H9 (cell line): ENCODE results near the gene EQTN. TPM values are rescaled to one million over a fixed set of nuclear protein-coding genes. Genes with fewer than 3 reads are reported as not detected.

Experiments
- DNase-seq: peaks from one replicate; pipeline ENCODE4 v3.0.0-alpha.2; 2017
- H2AFZ ChIP-seq: one replicate; pipeline ENCODE4 v1.6.1; 2013; ENCODE audit warnings: mild to moderate bottlenecking, low read length, control low read depth, moderate library complexity
- H2AK5ac ChIP-seq: 2 replicates; pipeline ENCODE4 v1.6.1; 2013; ENCODE audit warnings: low read length, control low read depth, mixed read lengths; ENCODE audit not compliant: insufficient read length
- H2BK120ac ChIP-seq: one replicate; pipeline ENCODE4 v1.6.1; 2013; ENCODE audit warnings: low read depth, mild to moderate bottlenecking, low read length, control low read depth, inconsistent platforms; ENCODE audit not compliant: poor library complexity, severe bottlenecking
- H2BK12ac ChIP-seq: 2 replicates; pipeline ENCODE4 v1.6.1; 2013; ENCODE audit warnings: low read length, control low read depth, mixed read lengths, low read depth; ENCODE audit not compliant: insufficient read length
- H2BK15ac ChIP-seq: 2 replicates; pipeline ENCODE4 v1.6.1; 2013; ENCODE audit warnings: low read depth, low read length, control low read depth
- H2BK20ac ChIP-seq: one replicate; pipeline ENCODE4 v1.6.1; 2013; ENCODE audit warnings: low read depth, mild to moderate bottlenecking, low read length, control low read depth, inconsistent platforms; ENCODE audit not compliant: poor library complexity, severe bottlenecking
- H2BK5ac ChIP-seq: 2 replicates; pipeline ENCODE4 v1.6.1; 2013; ENCODE audit warnings: low read length, control low read depth, mixed read lengths; ENCODE audit not compliant: insufficient read length
- H3K14ac ChIP-seq: 2 replicates; pipeline ENCODE4 v1.6.1; 2013; ENCODE audit warnings: low read length, control low read depth; ENCODE audit not compliant: insufficient read depth
- H3K18ac ChIP-seq: 2 replicates; pipeline ENCODE4 v1.6.1; 2013; ENCODE audit warnings: low read depth, mild to moderate bottlenecking, mixed read lengths, low read length, control low read depth; ENCODE audit not compliant: insufficient read length
- H3K23ac ChIP-seq: 2 replicates; pipeline ENCODE4 v1.6.1; 2013; ENCODE audit warnings: low read length, control low read depth, mixed read lengths, low read depth; ENCODE audit not compliant: insufficient read length
- H3K23me2 ChIP-seq: 2 replicates; pipeline ENCODE4 v1.6.1; 2013; ENCODE audit warnings: low read depth, mild to moderate bottlenecking, mixed read lengths, low read length, control low read depth; ENCODE audit not compliant: insufficient read length, poor library complexity, severe bottlenecking
- H3K27ac ChIP-seq: 2 replicates; pipeline ENCODE4 v1.5.1; 2013; ENCODE audit warnings: low read length, control low read depth, mixed read lengths, low read depth; ENCODE audit not compliant: insufficient read length
- H3K27me3 ChIP-seq: 2 replicates; pipeline ENCODE4 v1.6.1; 2013; ENCODE audit warnings: low read length, control low read depth, inconsistent platforms; ENCODE audit not compliant: insufficient read depth
- H3K4ac ChIP-seq: 2 replicates; pipeline ENCODE4 v1.6.1; 2013; ENCODE audit warnings: low read depth, mild to moderate bottlenecking, control low read depth, inconsistent platforms, low read length, moderate library complexity
- H3K4me1 ChIP-seq: 2 replicates; pipeline ENCODE4 v1.6.1; 2013; ENCODE audit warnings: low read length, control low read depth, inconsistent platforms; ENCODE audit not compliant: insufficient read depth
- H3K4me2 ChIP-seq: 2 replicates; pipeline ENCODE4 v1.6.1; 2013; ENCODE audit warnings: low read length, control low read depth, mixed read lengths; ENCODE audit not compliant: insufficient read length, insufficient read depth
- H3K56ac ChIP-seq: 2 replicates; pipeline ENCODE4 v1.6.1; 2013; ENCODE audit warnings: low read depth, mild to moderate bottlenecking, mixed read lengths, low read length, control low read depth; ENCODE audit not compliant: insufficient read length
- H3K79me1 ChIP-seq: 2 replicates; pipeline ENCODE4 v1.6.1; 2013; ENCODE audit warnings: low read depth, mild to moderate bottlenecking, moderate library complexity, low read length, control low read depth, inconsistent platforms; ENCODE audit not compliant: insufficient read depth, poor library complexity, severe bottlenecking
- H3K79me2 ChIP-seq: 2 replicates; pipeline ENCODE4 v1.6.1; 2013; ENCODE audit warnings: low read length, control low read depth, inconsistent platforms; ENCODE audit not compliant: insufficient read depth
- H3K9ac ChIP-seq: 2 replicates; pipeline ENCODE4 v1.6.1; 2013; ENCODE audit warnings: low read length, control low read depth, mixed read lengths; ENCODE audit not compliant: insufficient read length; ENCODE audit errors: extremely low read depth
- H3K9me3 ChIP-seq: one replicate; pipeline ENCODE4 v1.6.1; 2013; ENCODE audit warnings: low read depth, low read length, inconsistent platforms; ENCODE audit not compliant: control insufficient read depth
- H3T11ph ChIP-seq: one replicate; pipeline ENCODE4 v1.6.1; 2013; ENCODE audit warnings: mild to moderate bottlenecking, low read length, control low read depth, inconsistent platforms
- H4K20me1 ChIP-seq: one replicate; pipeline ENCODE4 v1.6.1; 2013; ENCODE audit not compliant: control insufficient read depth, insufficient read length, insufficient read depth
- H4K5ac ChIP-seq: 2 replicates; pipeline ENCODE4 v1.6.1; 2013; ENCODE audit warnings: low read depth, mild to moderate bottlenecking, mixed read lengths, low read length, control low read depth; ENCODE audit not compliant: insufficient read length
- H4K8ac ChIP-seq: replicated peaks from 2 replicates; pipeline ENCODE4 v1.6.1; 2013; ENCODE audit warnings: low read length, control low read depth, mixed read lengths, low read depth; ENCODE audit not compliant: insufficient read length
- H4K91ac ChIP-seq: 2 replicates; pipeline ENCODE4 v1.6.1; 2013; ENCODE audit warnings: low read depth, mild to moderate bottlenecking, moderate library complexity, mixed read lengths, low read length, control low read depth; ENCODE audit not compliant: insufficient read length
- H3K27ac Mint-ChIP-seq, 3 experiments: 2 replicates in 2 of 3; 3 replicates in 1 of 3; pipeline ENCODE4 v1.8.0; 2020 to 2021; ENCODE audit warnings: mixed read lengths in 3 of 3, mild to moderate bottlenecking in 1 of 3, moderate library complexity in 1 of 3
- H3K27me3 Mint-ChIP-seq: 2 replicates; pipeline ENCODE4 v1.8.0; 2021; ENCODE audit warnings: low read depth, mild to moderate bottlenecking, moderate library complexity, mixed read lengths
- H3K36me3 Mint-ChIP-seq, 3 experiments: 2 replicates in 2 of 3; 3 replicates in 1 of 3; pipeline ENCODE4 v1.8.0; 2020 to 2021; ENCODE audit warnings: low read depth in 3 of 3, mixed read lengths in 3 of 3; ENCODE audit not compliant: insufficient read depth in 1 of 3
- H3K4me1 Mint-ChIP-seq, 2 experiments: 2 replicates each; pipeline ENCODE4 v1.8.0; 2020; ENCODE audit warnings: mixed read lengths in 2 of 2
- H3K4me3 Mint-ChIP-seq, 2 experiments: 2 replicates in 1 of 2; 3 replicates in 1 of 2; pipeline ENCODE4 v1.8.0; 2020 to 2021; ENCODE audit warnings: mild to moderate bottlenecking in 2 of 2, mixed read lengths in 2 of 2, moderate library complexity in 1 of 2
- H3K9me3 Mint-ChIP-seq, 2 experiments: 2 replicates in 1 of 2; 3 replicates in 1 of 2; pipeline ENCODE4 v1.8.0; 2020; ENCODE audit warnings: mild to moderate bottlenecking in 2 of 2, mixed read lengths in 2 of 2, moderate library complexity in 1 of 2
- WGBS: extraction: QIAGEN DNeasy Blood & Tissue Kit; methylation state at CpG from one replicate; pipeline ENCODE4 v1.1.7; 2013; ENCODE audit warnings: missing lambda C conversion rate, low lambda C conversion rate, mixed read lengths; ENCODE audit not compliant: insufficient read length; ENCODE audit errors: extremely low coverage; 5-methylcytosine and 5-hydroxymethylcytosine counted together
- long read RNA-seq: library from polyadenylated mRNA; unstranded; transcript quantifications from one replicate; pipeline ENCODE4 v2.0.0, GENCODE V29; 2020
- total RNA-seq: library from RNA; stranded (reverse); gene quantifications from 2 replicates; pipeline ENCODE4 v1.2.1, GENCODE V29; 2021
- TF ChIP-seq, protein P1 (sequence below): fragments of 200-600 bp; sonication (generic); conservative IDR thresholded peaks from 3 replicates; pipeline ENCODE4 v1.8.0; 2021; ENCODE audit warnings: antibody characterized with exemption, mild to moderate bottlenecking

EQTN gene
- not detected in 2 replicates for total RNA-seq
- long read RNA-seq, partial matches to known transcripts = 0 of 1 reads
- long read RNA-seq, other reads (novel, unspliced or antisense) = 1 of 1 reads

DNA sequence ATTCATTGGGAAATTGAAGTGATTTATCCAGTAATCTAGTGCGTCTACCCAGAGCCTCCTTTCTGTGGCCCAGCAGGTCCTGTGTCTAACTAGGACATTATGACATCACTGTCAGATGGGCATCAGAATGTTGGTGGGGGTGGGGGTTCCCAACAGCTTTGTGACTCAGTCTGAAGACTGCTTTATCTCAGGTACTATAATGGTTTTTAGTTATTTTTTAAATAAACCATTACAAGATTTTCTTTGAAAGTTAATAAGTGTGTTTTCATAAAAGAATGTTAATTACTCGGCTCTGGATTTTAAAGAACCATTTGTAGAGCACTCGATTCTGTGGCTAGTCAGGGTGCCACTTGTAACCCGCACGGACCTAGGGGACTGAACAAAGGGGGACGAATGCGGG lies at the start of gene EQTN:
Gene EQTN, minus strand, starts transcription at position 101 of the 400 bp plus-strand sequence. Its CDS starts 95 bp downstream, at position 6.
- WGBS = no CpG with 5 or more reads among the region's 7 CpGs
- H3K9me3 Mint-ChIP-seq = no peaks in the 10 kb centered on the region
- Histone ChIP-seq H3K56ac (no peak within 1 kb of the TSS), H3K14ac (no peak within 1 kb of the TSS), H2AFZ (no peak within 1 kb of the TSS), H3T11ph (no peak within 1 kb of the TSS), H3K79me2 (no peaks in the 10 kb centered on the region), H2BK20ac (no peak within 1 kb of the TSS), H3K4ac (no peak within 1 kb of the TSS), H2AK5ac (no peak within 1 kb of the TSS), H2BK15ac (no peak within 1 kb of the TSS), H2BK12ac (no peak within 1 kb of the TSS), H3K27me3 (no peaks in the 10 kb centered on the region), H3K23ac (no peak within 1 kb of the TSS), H4K20me1 (no peaks in the 10 kb centered on the region), H3K23me2 (no peaks in the 10 kb centered on the region), H3K9ac (no peak within 1 kb of the TSS), H3K4me2 (no peak within 1 kb of the TSS), H3K79me1 (no peaks in the 10 kb centered on the region), H2BK5ac (no peak within 1 kb of the TSS), H3K4me1 (no peaks in the 10 kb centered on the region), H4K91ac (no peak within 1 kb of the TSS), H3K27ac (no peak within 1 kb of the TSS), H2BK120ac (no peak within 1 kb of the TSS), H3K18ac (no peak within 1 kb of the TSS), H3K9me3 (no peaks in the 10 kb centered on the region), H4K5ac (no peak within 1 kb of the TSS), H4K8ac (no peak within 1 kb of the TSS)
- no peaks in the 10 kb centered on the region for H3K27me3 Mint-ChIP-seq
- no peak within 1 kb of the TSS for H3K4me3 Mint-ChIP-seq
- TF ChIP-seq, protein P1, sequence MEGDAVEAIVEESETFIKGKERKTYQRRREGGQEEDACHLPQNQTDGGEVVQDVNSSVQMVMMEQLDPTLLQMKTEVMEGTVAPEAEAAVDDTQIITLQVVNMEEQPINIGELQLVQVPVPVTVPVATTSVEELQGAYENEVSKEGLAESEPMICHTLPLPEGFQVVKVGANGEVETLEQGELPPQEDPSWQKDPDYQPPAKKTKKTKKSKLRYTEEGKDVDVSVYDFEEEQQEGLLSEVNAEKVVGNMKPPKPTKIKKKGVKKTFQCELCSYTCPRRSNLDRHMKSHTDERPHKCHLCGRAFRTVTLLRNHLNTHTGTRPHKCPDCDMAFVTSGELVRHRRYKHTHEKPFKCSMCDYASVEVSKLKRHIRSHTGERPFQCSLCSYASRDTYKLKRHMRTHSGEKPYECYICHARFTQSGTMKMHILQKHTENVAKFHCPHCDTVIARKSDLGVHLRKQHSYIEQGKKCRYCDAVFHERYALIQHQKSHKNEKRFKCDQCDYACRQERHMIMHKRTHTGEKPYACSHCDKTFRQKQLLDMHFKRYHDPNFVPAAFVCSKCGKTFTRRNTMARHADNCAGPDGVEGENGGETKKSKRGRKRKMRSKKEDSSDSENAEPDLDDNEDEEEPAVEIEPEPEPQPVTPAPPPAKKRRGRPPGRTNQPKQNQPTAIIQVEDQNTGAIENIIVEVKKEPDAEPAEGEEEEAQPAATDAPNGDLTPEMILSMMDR = no peak
- H3K27ac Mint-ChIP-seq = no peak within 1 kb of the TSS; a peak in 1 of 7 replicates
- no peak for DNase-seq
- no peaks in the 10 kb centered on the region for H3K36me3 Mint-ChIP-seq
- 0 out of 4 replicates have a peak, but pooled peaks cover 0 to 3% of the 10 kb centered on the region in 2 experiments for H3K4me1 Mint-ChIP-seq
